HCT116 (cell line): ENCODE measurements around the gene S100P.
A peak's percentile ranks its signal among the peaks of the same experiment; 100 is the strongest.

Experiments used
- ATF3 ChIP-seq: IDR thresholded peaks from 2 replicates; pipeline ENCODE4 v1.6.1; 2012
- CBX3 ChIP-seq: IDR thresholded peaks from 2 replicates; pipeline ENCODE4 v1.6.1; 2012; ENCODE audit warnings: low read depth
- CEBPB ChIP-seq: IDR thresholded peaks from 2 replicates; pipeline ENCODE4 v1.6.1; 2012; ENCODE audit warnings: low read depth
- CTCF ChIP-seq, 3 experiments: fragments of 200-600 bp in 1 of 3; sonication (generic) in 1 of 3; IDR thresholded peaks in 2 of 3; conservative IDR thresholded peaks in 1 of 3; 2 replicates each; pipeline ENCODE4 v1.5.1; 2012 to 2017; ENCODE audit warnings: low read depth in 2 of 3, low read length in 2 of 3, antibody characterized with exemption in 1 of 3, borderline replicate concordance in 1 of 3, control low read depth in 1 of 3, mild to moderate bottlenecking in 1 of 3, mixed read lengths in 1 of 3, mixed run types in 1 of 3, moderate library complexity in 1 of 3; ENCODE audit not compliant: insufficient read depth in 1 of 3
- EZH2 ChIP-seq: fragments of 200-600 bp; sonication (generic); IDR thresholded peaks from 2 replicates; pipeline ENCODE4 v1.6.1; 2017; ENCODE audit warnings: antibody characterized with exemption, mixed run types
- MAX ChIP-seq: IDR thresholded peaks from 2 replicates; pipeline ENCODE4 v1.6.1; 2012
- POLR2A ChIP-seq: IDR thresholded peaks from 2 replicates; pipeline ENCODE4 v1.7.0; 2011; ENCODE audit warnings: borderline replicate concordance; ENCODE audit not compliant: insufficient read depth, insufficient read length; ENCODE audit errors: extremely low read depth
- POLR2AphosphoS5 ChIP-seq: IDR thresholded peaks from 2 replicates; pipeline ENCODE4 v1.6.1; 2011; ENCODE audit warnings: mild to moderate bottlenecking, low read depth, low read length, moderate library complexity
- SP1 ChIP-seq: IDR thresholded peaks from 2 replicates; pipeline ENCODE4 v1.6.1; 2012; ENCODE audit warnings: low read depth
- SRF ChIP-seq: IDR thresholded peaks from 2 replicates; pipeline ENCODE4 v1.6.1; 2012; ENCODE audit warnings: low read depth
- YY1 ChIP-seq: IDR thresholded peaks from 2 replicates; pipeline ENCODE4 v1.6.1; 2011; ENCODE audit warnings: low read length, low read depth, moderate library complexity, mild to moderate bottlenecking; ENCODE audit not compliant: insufficient replicate concordance; ENCODE audit errors: extremely low read depth
- ZFX ChIP-seq: fragments of 450-650 bp; IDR thresholded peaks from 2 replicates; pipeline ENCODE4 v1.6.1; 2017

GRCh38 chr4:6720202-6720699, 26.6 kb downstream of the S100P start:
- TF ChIP-seq POLR2AphosphoS5, result no peak
- TF ChIP-seq POLR2A, result no peak
- TF ChIP-seq CTCF (IDR thresholded peaks at IDR 0.05 in 2 of 3, conservative IDR thresholded peaks at IDR 0.05 in 1 of 3; ENCODE audit: borderline replicate concordance in 1 of 3, insufficient read depth in 1 of 3, low read depth in 2 of 3, low read length in 2 of 3), result peak; percentile 94
- TF ChIP-seq CBX3, result no peak
- TF ChIP-seq YY1, result no peak
- TF ChIP-seq CEBPB, result no peak
- TF ChIP-seq ZFX, result no peak
- no peak for TF ChIP-seq ATF3
- no peak for TF ChIP-seq EZH2
- no peak for TF ChIP-seq MAX
- no peak for TF ChIP-seq SP1
- no peak for TF ChIP-seq SRF
